SU-DHL-6 (cell line): ENCODE measurements around the gene TMEM213.

Source experiments
- H2AFZ ChIP-seq: fragments of 200-600 bp; sonication (generic); 2 replicates; pipeline ENCODE4 v1.6.1; 2014; ENCODE audit warnings: low read depth, mild to moderate bottlenecking, moderate library complexity, mixed read lengths, antibody characterized with exemption, low read length; ENCODE audit not compliant: severe bottlenecking
- H3F3A ChIP-seq: fragments of 200-600 bp; shearing (Covaris generic); 2 replicates; pipeline ENCODE4 v1.6.0; 2016; ENCODE audit warnings: antibody characterized with exemption, mild to moderate bottlenecking; ENCODE audit not compliant: insufficient read depth
- H3K27ac ChIP-seq: fragments of 200-600 bp; sonication (generic); 2 replicates; pipeline ENCODE4 v1.5.1; 2016; ENCODE audit warnings: low read depth, mild to moderate bottlenecking, low read length, moderate library complexity, mixed read lengths
- H3K27me3 ChIP-seq: fragments of 200-600 bp; sonication (generic), shearing (Covaris generic); 2 replicates; pipeline ENCODE4 v1.6.0; 2014; ENCODE audit warnings: mild to moderate bottlenecking, low read length
- H3K36me3 ChIP-seq: fragments of 200-600 bp; sonication (generic); 2 replicates; pipeline ENCODE4 v1.6.1; 2014; ENCODE audit warnings: mild to moderate bottlenecking, low read length, mixed read lengths
- H3K4me2 ChIP-seq: fragments of 300-600, 200-600 bp; shearing (Covaris generic), sonication (generic); 2 replicates; pipeline ENCODE4 v1.6.0; 2014; ENCODE audit warnings: low read length, low read depth, mild to moderate bottlenecking; ENCODE audit not compliant: poor library complexity, severe bottlenecking
- H3K4me3 ChIP-seq: fragments of 200-600 bp; sonication (generic); 2 replicates; pipeline ENCODE4 v1.5.1; 2014; ENCODE audit warnings: antibody characterized with exemption, low read length, mild to moderate bottlenecking, mixed read lengths; ENCODE audit not compliant: insufficient read depth, poor library complexity, severe bottlenecking
- H3K79me2 ChIP-seq: fragments of 200-600 bp; sonication (generic); 2 replicates; pipeline ENCODE4 v1.6.1; 2014; ENCODE audit warnings: mild to moderate bottlenecking, low read length, moderate library complexity; ENCODE audit not compliant: insufficient read depth
- H3K9ac ChIP-seq: fragments of 200-600 bp; sonication (generic); 2 replicates; pipeline ENCODE4 v1.7.0; 2014; ENCODE audit warnings: mild to moderate bottlenecking, low read length
- H3K9me2 ChIP-seq: fragments of 200-600 bp; sonication (generic); replicated peaks from 2 replicates; pipeline ENCODE4 v1.6.1; 2014; ENCODE audit warnings: low read length; ENCODE audit not compliant: insufficient read depth
- H3K9me3 ChIP-seq: fragments of 200-600 bp; sonication (generic); 2 replicates; pipeline ENCODE4 v1.6.1; 2014; ENCODE audit warnings: low read length, mixed read lengths; ENCODE audit not compliant: insufficient read depth
- H4K20me1 ChIP-seq: fragments of 200-600 bp; sonication (generic); 2 replicates; pipeline ENCODE4 v1.6.1; 2014; ENCODE audit warnings: low read depth, mild to moderate bottlenecking, antibody characterized with exemption, low read length, moderate library complexity, mixed read lengths
- CTCF ChIP-seq: fragments of 200-600 bp; sonication (generic); IDR thresholded peaks from one replicate; pipeline ENCODE4 v1.5.1; 2017; ENCODE audit warnings: antibody characterized with exemption, mild to moderate bottlenecking, low read length, moderate library complexity; ENCODE audit not compliant: insufficient read depth, poor library complexity, severe bottlenecking
- EZH2phosphoT487 ChIP-seq: fragments of 200-600 bp; sonication (generic), shearing (Covaris generic); conservative IDR thresholded peaks from 2 replicates; pipeline ENCODE4 v1.6.1; 2018; ENCODE audit warnings: mild to moderate bottlenecking, antibody characterized with exemption, low read length, moderate library complexity, mixed read lengths

Gene TMEM213

GRCh38 chr7:138755842-138756590 is 41.8 kb upstream of the TMEM213 start:
- no peaks in the 10 kb centered on the region for H3K27me3 ChIP-seq
- no peak overlapping the region for H3K9ac ChIP-seq
- no peaks in the 10 kb centered on the region for H3K79me2 ChIP-seq
- no peak overlapping the region for H2AFZ ChIP-seq
- no peak overlapping the region for H3K27ac ChIP-seq
- H3K4me2 ChIP-seq = no peak overlapping the region
- no peaks in the 10 kb centered on the region for H3F3A ChIP-seq
- no peaks in the 10 kb centered on the region for H3K9me2 ChIP-seq
- H4K20me1 ChIP-seq = no peaks in the 10 kb centered on the region
- no peaks in the 10 kb centered on the region for H3K9me3 ChIP-seq
- no peaks in the 10 kb centered on the region for H3K36me3 ChIP-seq
- H3K4me3 ChIP-seq = no peak overlapping the region
- no peak for TF ChIP-seq EZH2phosphoT487
- no peak for TF ChIP-seq CTCF

- no peaks in the 10 kb centered on the region for H3K9me2 ChIP-seq
- no peak overlapping the region for H3K9ac ChIP-seq
- no peaks in the 10 kb centered on the region for H3K36me3 ChIP-seq
- H3K27ac ChIP-seq = no peak overlapping the region
- no peaks in the 10 kb centered on the region for H3K79me2 ChIP-seq
- H3K4me3 ChIP-seq = no peak overlapping the region
- no peaks in the 10 kb centered on the region for H3F3A ChIP-seq
- no peak overlapping the region for H2AFZ ChIP-seq
- TF ChIP-seq CTCF (no peak), EZH2phosphoT487 (no peak)
- no peaks in the 10 kb centered on the region for H4K20me1 ChIP-seq
- no peaks in the 10 kb centered on the region for H3K9me3 ChIP-seq
- H3K4me2 ChIP-seq = no peak overlapping the region
- H3K27me3 ChIP-seq = no peaks in the 10 kb centered on the region
Measured at GRCh38 chr7:138756591-138757242, 41.1 kb upstream of the TMEM213 start.

- no peak overlapping the region for H3K27ac ChIP-seq
- H2AFZ ChIP-seq = no peak overlapping the region
- no peaks in the 10 kb centered on the region for H3K79me2 ChIP-seq
- no peaks in the 10 kb centered on the region for H3F3A ChIP-seq
- no peak overlapping the region for H3K4me3 ChIP-seq
- no peaks in the 10 kb centered on the region for H4K20me1 ChIP-seq
- H3K27me3 ChIP-seq = no peaks in the 10 kb centered on the region
- H3K36me3 ChIP-seq = no peaks in the 10 kb centered on the region
- no peak for TF ChIP-seq EZH2phosphoT487
- TF ChIP-seq CTCF = no peak
- H3K9me2 ChIP-seq = no peaks in the 10 kb centered on the region
- no peaks in the 10 kb centered on the region for H3K9me3 ChIP-seq
- H3K9ac ChIP-seq = no peak overlapping the region
- H3K4me2 ChIP-seq = no peak overlapping the region
Measured at GRCh38 chr7:138768241-138768640, 29.6 kb upstream of the TMEM213 start.
